Tongue (tissue), 2 donors: ENCODE results near the gene NECAB3. TPM values are rescaled to one million over a fixed set of nuclear protein-coding genes. Genes with fewer than 3 reads are reported as not detected.
"Not testable (repeated sequence)": the region's sequence is repeated elsewhere in the genome, so short reads cannot be mapped to it uniquely, and the experiment has no call there.

Experiments
- DNase-seq: peaks from one replicate; pipeline ENCODE4 v3.0.0-alpha.2; 2015
- total RNA-seq: library from RNA; depleted of rRNA; stranded (reverse); fragments of >200 nt; gene quantifications from one replicate; pipeline ENCODE4 v1.2.3, GENCODE V29; 2014

The NECAB3 gene, protein sequence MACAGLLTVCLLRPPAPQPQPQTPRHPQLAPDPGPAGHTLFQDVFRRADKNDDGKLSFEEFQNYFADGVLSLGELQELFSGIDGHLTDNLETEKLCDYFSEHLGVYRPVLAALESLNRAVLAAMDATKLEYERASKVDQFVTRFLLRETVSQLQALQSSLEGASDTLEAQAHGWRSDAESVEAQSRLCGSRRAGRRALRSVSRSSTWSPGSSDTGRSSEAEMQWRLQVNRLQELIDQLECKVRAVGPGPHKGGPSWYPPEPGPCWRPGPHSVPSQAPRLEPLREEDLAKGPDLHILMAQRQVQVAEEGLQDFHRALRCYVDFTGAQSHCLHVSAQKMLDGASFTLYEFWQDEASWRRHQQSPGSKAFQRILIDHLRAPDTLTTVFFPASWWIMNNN
- total RNA-seq: 46.5 TPM

DNA sequence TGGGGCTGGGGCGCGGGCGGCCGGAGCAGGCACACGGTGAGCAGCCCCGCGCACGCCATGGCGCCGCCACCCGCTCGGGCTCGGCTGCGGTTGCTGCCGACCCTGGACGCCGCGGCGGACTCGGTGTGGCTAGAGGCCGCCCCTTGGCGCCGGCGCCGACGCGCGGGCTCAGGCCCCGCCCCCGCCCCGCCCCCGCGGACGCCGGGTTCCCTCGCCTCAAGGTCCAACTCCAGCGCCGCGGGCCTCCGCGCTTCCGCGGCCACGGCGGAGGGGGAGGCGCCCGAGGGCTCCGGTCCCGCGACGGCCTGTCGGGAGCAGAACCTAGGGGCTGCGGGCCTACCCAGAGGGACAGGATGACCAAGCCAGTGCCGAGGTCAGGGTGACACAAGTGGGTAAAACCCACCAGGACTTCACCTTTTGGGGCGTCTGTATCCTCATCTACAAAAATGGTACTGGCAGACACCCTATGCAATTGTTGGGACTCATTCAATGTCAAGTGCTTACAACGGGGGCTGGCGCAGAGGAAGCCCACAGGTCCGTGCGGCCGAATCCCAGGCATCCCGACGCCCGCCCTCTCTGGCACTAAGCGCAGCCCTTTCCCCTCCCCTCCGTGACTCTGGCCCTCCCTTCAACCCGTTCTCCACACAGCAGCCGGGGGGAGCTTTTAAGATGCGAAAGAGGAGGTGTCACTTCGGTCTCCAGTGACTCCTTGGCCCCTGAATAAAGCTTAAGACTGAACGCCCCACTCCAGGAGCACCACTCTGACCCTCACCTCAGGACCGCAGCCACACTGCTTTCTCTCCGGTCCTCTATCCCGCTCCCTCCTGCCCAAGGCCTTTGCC, at the start of gene NECAB3:
Gene NECAB3, minus strand, starts transcription at position 135 of the 842 bp plus-strand sequence. Its CDS starts 76 bp downstream, at position 59.
- DNase-seq: peak; percentile 91

DNA sequence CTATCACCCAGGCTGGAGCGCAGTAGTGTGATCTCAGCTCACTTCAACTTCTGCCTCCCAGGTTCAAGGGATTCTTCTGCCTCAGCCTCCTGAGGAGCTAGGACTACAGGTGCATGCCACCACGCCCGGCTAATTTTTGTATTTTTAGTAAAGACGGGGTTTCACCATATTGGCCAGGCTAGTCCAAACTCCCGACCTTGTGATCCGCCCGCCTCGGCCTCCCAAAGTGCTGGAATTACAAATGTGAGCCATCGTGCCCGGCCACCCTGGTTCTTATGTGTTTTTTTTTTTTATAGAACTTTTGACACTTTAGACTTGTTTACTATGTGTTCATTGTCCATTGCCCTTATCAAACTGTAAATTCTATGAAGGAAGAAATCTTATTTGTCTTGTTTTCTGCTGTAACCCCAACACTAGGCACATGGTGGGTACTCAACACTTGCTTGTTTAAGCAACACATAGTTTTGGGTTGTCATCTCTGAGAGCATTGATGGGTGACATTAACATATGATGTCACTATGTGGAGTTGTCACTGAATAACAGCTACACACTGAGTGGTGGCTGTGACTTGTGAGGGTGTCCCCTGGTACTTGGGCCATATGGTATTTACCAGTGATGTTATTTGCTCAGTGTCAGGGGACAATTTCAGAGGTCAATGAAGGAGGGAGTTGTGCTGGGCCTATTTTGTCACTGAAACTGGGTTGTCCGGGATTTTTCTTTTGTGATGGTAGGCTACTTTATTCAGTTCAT, 47.3 kb upstream of the NECAB3 start:
- no peak for DNase-seq

DNA sequence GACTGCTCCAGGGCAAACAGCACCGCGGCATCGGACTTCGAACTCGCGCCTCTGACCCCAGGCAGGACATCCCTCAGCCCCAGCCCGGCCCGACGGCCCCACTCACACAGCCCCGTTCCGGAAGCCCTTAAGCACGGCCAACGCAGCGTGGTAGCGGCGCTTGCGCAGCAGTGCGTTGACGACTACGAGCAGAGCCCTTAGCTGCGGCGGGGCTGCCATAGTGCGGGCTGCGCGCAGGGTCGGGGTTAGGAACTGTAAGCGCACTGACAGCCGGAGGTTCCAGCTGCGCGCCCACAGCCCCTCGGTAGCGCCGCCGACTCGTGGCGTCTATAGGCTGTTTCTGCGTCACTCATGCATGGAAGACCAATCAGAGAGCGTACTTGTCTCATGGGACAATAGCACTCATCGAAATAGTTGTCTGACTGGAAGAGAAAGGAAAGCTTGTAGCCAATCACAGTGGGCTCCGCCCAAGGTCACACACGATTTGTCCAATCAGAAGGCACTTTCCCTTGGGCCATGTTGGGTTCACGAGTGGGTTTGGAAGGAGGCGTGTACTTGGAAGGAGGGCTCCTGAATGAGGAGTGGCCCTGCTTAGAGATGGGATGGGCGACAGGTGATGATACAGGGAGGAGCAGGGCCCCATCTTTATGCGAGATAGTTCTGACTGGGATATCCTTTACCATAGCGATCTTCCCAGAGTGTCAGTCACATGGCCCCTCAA, 45.9 kb upstream of the NECAB3 start, which contains the start of gene PXMP4:
Gene PXMP4, minus strand, starts transcription at position 322 of the 721 bp plus-strand sequence. Its CDS starts 103 bp downstream, at position 219.
- peak; percentile 98 for DNase-seq

DNA sequence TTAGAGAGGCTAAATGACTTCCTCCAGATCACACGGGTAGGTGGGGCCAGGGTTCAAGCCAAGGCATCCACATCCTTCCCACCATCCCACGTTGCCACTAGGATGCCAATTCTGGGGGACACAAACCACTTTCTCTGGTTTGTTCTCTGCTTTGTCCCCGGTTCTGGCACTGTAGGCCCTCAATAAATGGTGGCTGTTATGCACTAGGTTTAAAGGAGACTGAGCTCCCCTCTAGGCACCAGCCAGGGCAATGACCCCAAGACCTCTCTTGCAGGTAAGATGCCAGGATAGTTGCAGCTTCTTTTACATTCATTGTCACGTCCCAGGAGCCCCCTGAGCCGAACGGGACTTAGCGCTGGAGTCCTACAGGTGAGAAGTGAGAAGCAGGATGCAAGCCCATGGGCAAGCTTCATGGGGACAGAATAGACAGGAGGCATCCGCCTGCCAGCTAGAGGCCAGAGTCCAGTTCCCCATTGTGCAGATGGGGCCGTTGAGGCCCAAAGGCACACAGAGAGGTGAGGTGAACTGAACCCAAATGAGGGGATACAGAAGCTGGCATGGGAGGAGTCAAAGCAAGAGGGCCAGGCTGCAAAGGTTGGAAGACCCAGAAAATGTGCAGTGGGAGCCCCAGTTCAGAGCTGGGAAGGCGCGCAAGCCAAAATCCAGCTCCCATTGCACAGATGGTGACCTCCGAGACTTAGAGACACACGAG, 45.2 kb upstream of the NECAB3 start:
- no peak for DNase-seq

DNA sequence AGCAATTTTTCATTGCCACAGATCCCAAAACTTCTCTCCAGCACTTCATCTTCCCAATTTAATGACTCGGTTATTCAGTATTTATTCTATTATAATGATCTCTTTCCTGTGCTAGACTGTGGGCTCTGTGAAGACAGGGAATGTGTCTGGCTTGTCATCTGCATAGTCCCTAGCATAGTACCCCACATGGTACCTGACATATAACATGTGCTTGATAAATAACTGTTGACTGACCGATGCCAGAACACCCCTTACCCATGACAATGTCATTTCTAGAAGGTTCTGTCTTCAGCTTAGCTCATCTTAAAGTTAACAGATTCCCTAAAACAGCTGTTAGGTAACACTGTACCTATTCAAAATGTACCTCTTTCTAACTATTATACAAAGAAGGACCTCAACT, 42.3 kb upstream of the NECAB3 start:
- DNase-seq: no peak

DNA sequence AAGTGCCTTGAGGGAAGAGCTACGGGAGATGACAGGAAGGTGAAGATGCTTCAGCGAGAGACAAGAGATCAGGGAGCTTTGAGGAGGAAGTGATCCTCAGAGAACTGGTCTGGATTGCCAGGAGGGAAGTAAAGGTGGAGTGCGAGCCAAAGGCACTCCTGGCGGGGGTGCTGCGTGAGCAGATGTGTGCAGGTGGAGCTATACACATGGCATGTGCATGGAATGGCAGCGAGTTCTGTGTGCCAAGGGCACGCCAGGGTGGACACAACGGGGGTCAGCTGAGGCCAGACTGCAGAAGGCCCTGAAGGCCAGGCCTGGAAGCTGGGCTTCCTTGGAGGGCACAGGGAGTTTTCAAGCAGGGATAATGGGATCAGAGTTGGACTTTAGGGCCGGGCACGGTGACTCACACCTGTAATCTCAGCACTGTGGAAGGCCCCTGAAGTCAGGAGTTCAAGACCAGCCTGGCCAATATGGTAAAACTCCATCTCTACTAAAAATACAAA, 39.7 kb upstream of the NECAB3 start:
- no peak for DNase-seq

DNA sequence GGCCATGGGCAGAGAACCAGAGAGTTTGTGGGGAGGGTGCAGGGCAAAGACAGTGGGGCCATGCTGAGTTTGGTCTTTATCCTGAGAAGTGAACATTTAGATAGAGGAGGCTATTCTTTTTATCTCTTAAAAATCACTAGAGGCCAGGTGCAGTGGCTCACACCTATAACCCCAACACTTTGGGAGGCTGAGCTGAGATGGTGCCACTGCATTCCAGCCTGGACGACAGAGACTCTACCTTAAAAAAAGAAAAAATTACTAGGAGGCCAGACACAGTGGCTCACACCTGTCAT, 37.2 kb upstream of the NECAB3 start:
- no peak for DNase-seq

DNA sequence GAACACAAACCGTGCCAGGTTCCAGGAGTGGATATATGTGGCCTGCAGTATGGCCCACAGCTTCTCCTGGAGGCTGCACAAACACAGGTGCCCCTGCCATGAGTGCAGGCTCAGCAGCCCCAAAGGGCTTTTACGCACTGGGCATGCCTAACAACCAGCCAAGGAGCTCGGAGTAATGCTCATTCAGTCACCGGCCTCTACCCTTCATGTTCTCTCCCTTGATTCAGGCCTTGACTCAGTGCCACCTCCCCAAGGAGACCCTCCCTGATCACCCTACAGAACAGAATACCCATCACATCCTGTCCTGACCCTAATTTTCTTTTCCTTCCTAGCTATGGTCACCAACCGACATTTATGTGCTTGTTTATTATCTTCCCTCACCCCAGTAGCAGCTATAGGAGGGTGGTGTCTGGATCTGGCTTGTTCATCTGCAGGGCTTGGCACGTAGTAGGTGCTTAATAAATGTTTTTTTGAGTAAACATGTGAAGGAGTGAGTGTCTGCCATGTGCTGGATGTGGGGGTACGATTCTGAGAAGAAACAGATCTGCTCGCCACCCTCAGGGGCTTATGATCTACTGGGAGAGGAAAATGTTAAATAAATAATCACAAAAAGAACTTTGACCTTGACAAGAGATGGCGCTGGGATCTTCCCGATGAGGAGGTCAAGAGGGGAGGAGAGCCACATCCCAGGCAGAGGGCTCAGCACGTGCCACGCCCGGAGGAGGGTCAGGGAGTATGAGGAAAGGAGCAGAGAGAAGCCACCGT, 36.6 kb upstream of the NECAB3 start:
- DNase-seq: no peak

DNA sequence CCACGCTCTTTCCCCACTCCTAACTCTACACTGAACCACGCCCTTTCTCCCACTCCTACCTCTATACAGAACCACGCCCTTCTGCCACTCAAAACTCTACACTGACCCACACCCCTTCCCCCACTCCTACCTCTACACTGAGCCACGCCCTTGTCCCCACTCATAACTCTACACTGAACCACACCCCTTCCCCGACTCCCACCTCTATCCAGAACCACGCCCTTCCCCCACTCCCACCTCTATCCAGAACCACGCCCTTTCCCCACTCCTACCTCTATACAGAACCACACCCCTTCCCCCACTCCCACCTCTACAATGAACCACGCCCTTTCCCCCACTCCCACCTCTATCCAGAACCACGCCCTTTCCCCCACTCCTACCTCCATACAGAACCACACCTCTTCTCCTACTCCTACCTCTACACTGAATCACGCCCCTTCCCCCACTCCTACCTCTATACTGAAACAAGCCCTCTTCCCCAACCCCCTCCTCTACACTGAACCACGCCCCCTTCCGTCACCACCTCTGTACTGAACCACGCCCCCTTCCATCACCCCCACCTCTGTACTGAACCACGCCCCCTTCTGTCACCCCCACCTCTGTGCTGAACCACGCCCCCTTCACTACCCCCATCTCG, 35.8 kb upstream of the NECAB3 start:
- DNase-seq: no peak

DNA sequence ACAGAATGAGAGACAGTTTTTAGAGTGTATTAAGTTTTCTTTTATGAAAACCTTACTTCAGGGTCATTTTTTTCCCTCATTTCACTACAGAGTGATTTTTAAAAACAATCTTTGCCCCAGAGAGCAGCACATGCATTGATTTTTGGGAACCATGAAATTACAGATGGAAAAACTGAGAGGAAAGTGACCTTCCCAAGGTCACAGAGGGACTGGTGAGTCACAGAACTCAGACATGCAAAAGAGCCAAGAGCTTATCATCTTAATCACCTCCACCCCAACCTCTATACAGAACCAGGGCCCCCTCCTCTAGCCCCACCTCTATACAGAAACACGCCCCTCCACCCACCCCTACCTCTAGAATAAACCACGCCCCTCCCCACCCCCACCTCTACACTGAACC, 35.2 kb upstream of the NECAB3 start:
- no peak for DNase-seq

DNA sequence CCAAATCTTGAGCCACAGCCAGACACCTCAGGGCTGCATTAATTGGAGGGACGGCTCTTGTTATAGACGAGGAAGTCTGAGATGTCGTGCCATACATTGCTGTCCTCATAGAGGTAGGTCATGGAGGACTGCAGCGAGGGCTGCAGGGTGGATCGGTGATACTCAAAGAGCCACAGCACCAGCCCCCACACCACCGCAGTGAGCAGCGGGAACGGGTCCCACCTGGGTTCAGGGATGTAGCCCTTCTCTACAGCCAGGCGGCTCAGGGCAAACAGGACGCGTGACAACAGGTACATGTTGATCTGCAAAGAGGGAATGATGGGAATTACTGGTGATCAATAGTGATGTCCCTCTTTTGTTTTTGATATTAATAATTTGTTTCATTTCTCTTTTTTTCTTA, 33.4 kb upstream of the NECAB3 start:
- no peak for DNase-seq

DNA sequence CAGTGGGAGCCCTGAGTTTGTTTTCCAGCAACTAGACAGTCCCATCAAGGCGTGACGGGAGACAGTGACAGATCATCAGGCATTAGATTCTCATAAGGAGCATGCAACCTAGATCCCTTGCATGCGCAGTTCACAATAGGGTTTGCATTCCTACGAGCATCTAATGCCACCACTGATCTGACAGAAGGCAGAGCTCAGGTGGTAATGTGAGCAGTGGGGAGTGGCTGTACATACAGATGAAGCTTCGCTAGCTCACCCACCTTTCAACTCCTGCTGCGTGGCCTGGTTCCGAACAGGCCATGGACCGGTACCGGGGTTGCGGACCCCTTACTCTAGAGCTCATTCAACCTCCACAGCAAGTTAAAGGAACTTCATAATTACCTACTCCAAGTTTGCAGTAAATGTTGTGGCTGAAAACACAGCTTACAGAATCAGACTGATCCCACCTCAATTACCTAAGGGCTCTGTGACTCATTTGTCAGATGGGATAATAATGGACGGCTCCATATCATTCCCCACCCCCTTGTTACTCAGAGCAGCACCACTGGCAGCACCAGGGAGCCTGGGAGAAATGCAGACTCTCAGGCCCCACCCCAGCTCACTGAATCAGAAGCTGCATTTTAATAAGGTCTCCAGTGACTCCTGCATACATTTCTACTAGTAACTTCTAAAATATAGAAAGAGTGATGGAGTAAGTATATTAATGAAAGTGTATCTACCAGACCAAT, 30.1 kb upstream of the NECAB3 start:
- DNase-seq: no peak

DNA sequence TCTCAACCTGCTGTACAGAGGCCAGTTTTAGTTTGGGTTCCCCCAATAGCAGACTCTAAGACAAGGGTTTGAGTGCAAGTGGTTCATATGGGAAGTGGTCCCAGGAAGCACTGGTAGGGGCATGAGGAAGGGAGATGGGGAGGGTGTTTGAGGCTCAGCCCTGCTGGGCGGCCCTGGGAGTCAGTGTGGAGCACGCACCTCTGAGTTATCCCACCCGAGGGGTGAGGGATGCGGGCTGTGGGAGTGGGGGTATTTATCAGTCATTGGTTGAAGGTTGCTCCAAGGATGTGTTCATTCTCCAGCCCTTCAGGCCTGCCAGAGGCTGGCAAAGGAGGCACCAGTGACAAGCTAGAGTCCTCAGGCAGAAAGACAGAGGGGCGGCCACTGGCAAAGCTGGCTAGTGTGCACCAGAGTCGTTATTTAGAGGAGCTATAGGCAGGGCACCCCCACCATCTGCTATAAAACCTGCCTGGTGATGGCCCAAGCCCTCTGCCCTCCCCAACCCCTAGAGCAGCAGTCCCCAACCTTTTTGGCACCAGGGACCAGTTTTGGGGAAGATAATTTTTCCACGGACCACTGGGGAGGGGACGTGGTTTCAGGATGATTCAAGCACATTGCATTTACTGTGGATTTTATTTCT, 29.4 kb upstream of the NECAB3 start:
- DNase-seq: no peak

DNA sequence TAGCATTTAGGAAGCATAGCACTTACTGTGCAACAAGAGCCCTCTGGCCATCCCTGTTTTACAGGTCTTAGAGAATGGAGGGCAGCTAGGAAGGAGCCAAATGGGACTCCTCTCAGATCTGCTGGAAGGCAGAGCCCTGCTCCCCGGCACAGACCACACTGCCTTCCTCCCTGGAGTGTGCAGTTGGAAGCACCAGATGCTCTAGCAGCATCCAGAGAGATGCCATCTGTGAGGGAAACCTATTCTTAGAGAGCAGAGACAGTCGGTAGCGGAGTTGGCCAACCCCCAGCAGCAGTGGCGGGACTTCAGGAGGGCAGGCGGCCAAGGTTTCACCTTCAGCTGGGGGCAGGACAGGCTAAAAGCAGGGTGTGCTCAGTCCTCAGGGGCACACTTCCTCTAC, 28.6 kb upstream of the NECAB3 start:
- peak; percentile 59 for DNase-seq

DNA sequence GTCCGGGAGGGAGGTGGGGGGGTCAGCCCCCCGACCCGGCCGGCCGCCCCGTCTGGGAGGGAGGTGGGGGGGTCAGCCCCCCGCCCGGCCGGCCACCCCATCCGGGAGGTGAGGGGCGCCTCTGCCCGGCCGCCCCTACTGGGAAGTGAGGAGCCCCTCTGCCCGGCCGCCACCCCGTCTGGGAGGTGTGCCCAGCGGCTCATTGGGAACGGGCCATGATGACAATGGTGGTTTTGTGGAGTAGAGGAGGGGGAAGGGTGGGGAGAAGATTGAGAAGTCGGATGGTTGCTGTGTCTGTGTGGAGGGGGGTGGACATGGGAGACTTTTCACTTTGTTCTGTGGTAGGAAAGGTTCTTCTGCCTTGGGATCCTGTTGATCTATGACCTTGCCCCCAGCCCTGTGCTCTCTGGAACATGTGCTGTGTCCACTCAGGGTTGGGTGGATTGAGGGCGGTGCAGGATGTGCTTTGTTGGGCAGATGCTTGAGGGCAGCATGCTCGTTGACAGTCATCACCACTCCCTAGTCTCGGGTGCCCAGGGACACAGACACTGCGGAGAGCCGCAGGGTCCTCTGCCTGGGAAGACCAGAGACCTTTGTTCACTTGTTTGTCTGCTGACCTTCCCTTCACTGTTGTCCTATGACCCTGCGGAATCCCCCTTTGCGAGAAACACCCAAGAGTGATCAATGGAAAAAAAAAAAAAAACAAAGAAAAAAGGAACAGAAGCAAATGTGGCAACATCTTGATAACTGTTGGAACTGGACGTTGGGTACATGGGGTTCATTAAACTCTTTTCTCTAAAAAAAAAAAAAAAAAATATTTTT, 27.6 kb upstream of the NECAB3 start:
- DNase-seq: no peak

DNA sequence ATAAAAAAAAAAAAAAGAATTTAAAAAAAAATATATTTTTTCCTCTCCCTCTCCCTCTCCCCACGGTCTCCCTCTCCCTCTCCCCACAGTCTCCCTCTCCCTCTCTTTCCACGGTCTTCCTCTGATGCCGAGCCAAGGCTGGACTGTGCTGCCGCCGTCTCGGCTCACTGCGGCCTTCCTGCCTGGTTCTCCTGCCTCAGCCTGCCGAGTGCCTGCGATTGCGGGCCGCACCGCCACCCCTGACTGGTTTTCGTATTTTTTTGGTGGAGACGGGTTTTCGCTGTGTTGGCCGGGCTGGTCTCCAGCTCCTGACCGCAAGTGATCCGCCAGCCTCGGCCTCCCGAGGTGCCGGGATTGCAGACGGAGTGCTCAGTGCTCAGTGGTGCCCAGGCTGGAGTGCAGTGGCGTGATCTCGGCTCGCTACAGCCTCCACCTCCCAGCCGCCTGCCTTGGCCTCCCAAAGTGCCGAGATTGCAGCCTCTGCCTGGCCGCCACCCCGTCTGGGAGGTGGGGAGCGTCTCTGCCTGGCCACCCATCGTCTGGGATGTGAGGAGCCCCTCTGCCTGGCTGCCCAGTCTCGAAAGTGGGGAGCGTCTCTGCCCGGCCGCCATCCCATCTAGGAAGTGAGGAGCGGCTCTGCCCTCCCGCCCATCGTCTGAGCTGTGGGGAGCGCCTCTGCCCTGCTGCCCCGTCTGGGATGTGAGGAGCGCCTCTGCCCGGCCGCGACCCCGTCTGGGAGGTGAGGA, 26.6 kb upstream of the NECAB3 start:
- DNase-seq: not testable (repeated sequence)

DNA sequence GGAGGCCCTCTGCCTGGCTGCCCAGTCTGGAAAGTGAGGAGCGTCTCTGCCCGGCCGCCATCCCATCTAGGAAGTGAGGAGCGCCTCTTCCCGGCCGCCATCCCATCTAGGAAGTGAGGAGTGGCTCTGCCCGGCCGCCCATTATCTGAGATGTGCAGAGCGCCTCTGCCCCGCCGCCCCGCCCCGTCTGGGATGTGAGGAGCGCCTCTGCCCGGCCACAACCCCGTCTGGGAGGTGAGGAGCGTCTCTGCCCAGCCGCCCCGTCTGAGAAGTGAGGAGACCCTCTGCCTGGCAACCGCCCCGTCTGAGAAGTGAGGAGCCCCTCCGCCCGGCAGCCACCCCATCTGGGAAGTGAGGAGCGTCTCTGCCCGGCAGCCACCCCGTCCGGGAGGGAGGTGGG, 24.7 kb upstream of the NECAB3 start:
- DNase-seq: not testable (repeated sequence)
